ENCODE measurements around the gene CFAP141. TPM values are rescaled to one million over a fixed set of nuclear protein-coding genes. Genes with fewer than 3 reads are reported as not detected.

CFAP141 gene
- total RNA-seq, 2 experiments from 2014 or later: not detected

DNA sequence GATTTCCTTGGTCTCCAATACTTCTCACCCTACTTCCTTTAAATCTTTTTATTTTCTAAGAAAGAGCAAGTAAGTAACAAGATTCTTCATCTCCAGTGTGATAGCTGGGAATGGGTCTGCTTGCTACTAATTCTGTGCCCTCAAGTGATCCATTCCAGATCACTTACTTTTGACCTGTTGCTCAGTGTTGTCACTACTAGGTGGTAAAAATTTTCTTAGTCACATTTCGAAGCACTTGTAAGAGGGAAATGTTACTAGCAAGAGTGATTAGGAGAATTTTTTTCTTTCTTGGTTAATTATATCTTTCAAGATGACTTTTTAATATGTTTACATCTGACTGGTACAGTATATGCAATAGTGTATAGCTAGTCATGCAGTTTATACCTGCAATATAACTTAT is 16.8 kb upstream of the CFAP141 start:
- intact Hi-C loops (cut with micrococcal nuclease): loop anchor here (5.0 kb wide), 1 partner anchor 301 kb away; the partner anchor contains the start of gene GATAD2B
- H3K4me1 Mint-ChIP-seq (ENCODE audit: low read depth): peaks cover 67% of the 10 kb centered on the region
- ChIA-PET CTCF (interaction anchor here (1.0 to 2.3 kb wide), 9 partner anchors 12 to 256 kb away, joined by 3 to 11 read pairs (median 4); partner anchors contain the start of gene HAX1), POLR2A (interaction anchor here (1.5 to 3.9 kb wide), 2 partner anchors 9 to 41 kb away, joined by 6 to 21 read pairs; no protein-coding TSS in a partner anchor)
- H3K36me3 Mint-ChIP-seq: peaks cover 61% of the 10 kb centered on the region
- H3K27me3 Mint-ChIP-seq: peaks cover 2% of the 10 kb centered on the region
- H3K9me3 Mint-ChIP-seq: peaks cover 4% of the 10 kb centered on the region
- DNase-seq: no peak
- H3K4me3 Mint-ChIP-seq: peak overlapping the region; percentile 90
- H3K27ac Mint-ChIP-seq: peak overlapping the region; percentile 94

DNA sequence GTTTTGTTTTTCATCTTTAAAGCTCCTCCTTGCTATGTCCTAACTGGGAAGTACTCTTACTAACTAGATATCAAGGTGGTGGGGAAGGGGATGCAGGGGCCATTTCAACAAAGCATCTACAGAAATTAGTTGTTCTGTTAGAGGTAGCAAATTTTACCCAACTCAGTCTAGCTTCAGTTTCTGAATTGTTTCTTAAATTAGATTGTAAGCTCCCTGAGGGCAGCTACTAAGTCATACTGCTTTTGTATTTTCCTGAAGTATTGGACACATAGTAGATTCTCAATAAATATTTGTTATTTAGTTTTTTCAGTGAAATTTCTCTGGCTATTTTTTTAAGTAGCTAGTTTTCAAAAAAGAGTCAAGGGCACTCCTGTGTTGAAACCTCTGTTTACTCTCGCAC is 16.4 kb upstream of the CFAP141 start:
- Mint-ChIP-seq H3K27me3 (peaks cover 2% of the 10 kb centered on the region), H3K4me1 (ENCODE audit: low read depth) (peaks cover 69% of the 10 kb centered on the region), H3K4me3 (peak overlapping the region; percentile 90), H3K9me3 (peaks cover 4% of the 10 kb centered on the region), H3K27ac (peak overlapping the region; percentile 94), H3K36me3 (peaks cover 61% of the 10 kb centered on the region)
- intact Hi-C loops (cut with micrococcal nuclease): loop anchor here (5.0 kb wide), 1 partner anchor 300 kb away; the partner anchor contains the start of gene GATAD2B
- ChIA-PET POLR2A (interaction anchor here (1.3 to 3.9 kb wide), 3 partner anchors 8 to 40 kb away, joined by 4 to 21 read pairs (median 6); no protein-coding TSS in a partner anchor), CTCF (interaction anchor here (0.5 to 2.3 kb wide), 10 partner anchors 12 to 257 kb away, joined by 3 to 11 read pairs (median 4); partner anchors contain the start of gene HAX1)
- no peak for DNase-seq

DNA sequence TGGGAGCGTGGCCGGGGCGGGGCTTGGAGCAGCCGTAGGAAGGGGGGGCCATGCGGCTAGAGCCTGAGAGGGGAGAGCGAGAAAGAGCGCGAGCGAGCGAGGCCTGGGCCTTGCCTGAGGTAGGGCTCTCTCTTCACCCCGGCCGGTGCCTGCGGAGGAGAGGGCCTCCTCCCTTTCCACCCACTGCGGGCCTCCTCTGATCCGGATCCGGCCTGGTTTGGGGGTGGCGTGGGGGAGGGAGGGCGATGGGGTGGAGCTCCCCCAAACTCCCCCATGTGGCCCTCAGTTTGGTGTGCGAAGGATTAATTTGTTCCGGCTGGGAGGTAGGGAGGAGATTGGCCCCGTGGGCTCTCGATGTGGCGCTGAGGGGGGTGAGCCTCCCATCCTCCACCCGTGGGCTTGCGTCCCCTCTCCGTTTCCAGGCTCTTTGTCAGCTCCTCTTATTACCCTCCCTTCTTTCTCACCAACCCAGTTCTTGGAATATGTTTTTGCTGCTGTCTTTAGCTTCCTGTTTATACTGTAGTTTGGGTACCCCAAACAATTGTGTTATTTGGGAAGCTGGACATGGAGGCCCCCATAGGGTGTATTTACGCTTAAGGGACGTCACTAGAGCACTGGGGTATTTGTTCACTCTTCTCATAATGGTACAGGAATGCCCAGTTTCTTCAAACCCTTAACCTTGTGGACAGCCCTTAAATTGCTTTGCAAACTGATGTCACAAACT is 15.3 kb upstream of the CFAP141 start:
- peaks cover 2% of the 10 kb centered on the region for H3K27me3 Mint-ChIP-seq
- H3K4me3 Mint-ChIP-seq: peak overlapping the region; percentile 90
- peak; percentile 77 for DNase-seq
- intact Hi-C loops (cut with micrococcal nuclease): loop anchor here (5.0 kb wide), 1 partner anchor 299 kb away; the partner anchor contains the start of gene GATAD2B
- CTCF ChIA-PET: interaction anchor here (1.0 to 2.3 kb wide), 4 partner anchors 22 to 113 kb away, joined by 3 to 11 read pairs (median 5); partner anchors contain the start of gene HAX1
- peaks cover 4% of the 10 kb centered on the region for H3K9me3 Mint-ChIP-seq
- peaks cover 70% of the 10 kb centered on the region for H3K4me1 Mint-ChIP-seq (ENCODE audit: low read depth)
- peak overlapping the region; percentile 94 for H3K27ac Mint-ChIP-seq
- POLR2A ChIA-PET: interaction anchor here (0.6 to 3.9 kb wide), 6 partner anchors 8 to 64 kb away, joined by 3 to 21 read pairs (median 4); no protein-coding TSS in a partner anchor
- peaks cover 59% of the 10 kb centered on the region for H3K36me3 Mint-ChIP-seq

DNA sequence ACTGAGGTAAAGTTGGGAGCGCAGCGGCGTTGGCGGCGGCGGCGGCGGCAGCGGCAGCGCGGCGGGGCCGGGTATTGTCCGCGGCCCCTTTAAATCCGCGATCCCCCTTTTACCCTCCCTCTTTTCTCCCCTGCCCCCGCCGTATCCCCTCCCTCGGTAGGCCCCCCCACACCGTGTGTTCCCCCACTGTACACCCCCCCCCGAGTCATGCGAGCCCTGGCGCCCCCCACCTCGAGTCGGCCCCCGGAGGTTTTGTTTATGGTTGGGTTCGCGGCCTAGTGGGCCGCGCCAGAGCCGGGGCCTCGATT is 14.8 kb upstream of the CFAP141 start:
- H3K36me3 Mint-ChIP-seq: peaks cover 56% of the 10 kb centered on the region
- peak overlapping the region; percentile 94 for H3K27ac Mint-ChIP-seq
- peaks cover 70% of the 10 kb centered on the region for H3K4me1 Mint-ChIP-seq (ENCODE audit: low read depth)
- POLR2A ChIA-PET: interaction anchor here (0.6 to 3.9 kb wide), 9 partner anchors 17 to 1103 kb away, joined by 3 to 21 read pairs (median 4); partner anchors contain the start of gene SLC39A1
- peaks cover 2% of the 10 kb centered on the region for H3K27me3 Mint-ChIP-seq
- peaks cover 4% of the 10 kb centered on the region for H3K9me3 Mint-ChIP-seq
- intact Hi-C loops (cut with micrococcal nuclease): loop anchor here (1.0 to 5.0 kb wide), 4 partner anchors 38 to 299 kb away; partner anchors contain the start of genes GATAD2B, HAX1 and RPS27
- H3K4me3 Mint-ChIP-seq: peak overlapping the region; percentile 90
- CTCF ChIA-PET: interaction anchor here (1.0 to 2.4 kb wide), 4 partner anchors 21 to 115 kb away, joined by 3 to 11 read pairs (median 5); no protein-coding TSS in a partner anchor
- no peak for DNase-seq

DNA sequence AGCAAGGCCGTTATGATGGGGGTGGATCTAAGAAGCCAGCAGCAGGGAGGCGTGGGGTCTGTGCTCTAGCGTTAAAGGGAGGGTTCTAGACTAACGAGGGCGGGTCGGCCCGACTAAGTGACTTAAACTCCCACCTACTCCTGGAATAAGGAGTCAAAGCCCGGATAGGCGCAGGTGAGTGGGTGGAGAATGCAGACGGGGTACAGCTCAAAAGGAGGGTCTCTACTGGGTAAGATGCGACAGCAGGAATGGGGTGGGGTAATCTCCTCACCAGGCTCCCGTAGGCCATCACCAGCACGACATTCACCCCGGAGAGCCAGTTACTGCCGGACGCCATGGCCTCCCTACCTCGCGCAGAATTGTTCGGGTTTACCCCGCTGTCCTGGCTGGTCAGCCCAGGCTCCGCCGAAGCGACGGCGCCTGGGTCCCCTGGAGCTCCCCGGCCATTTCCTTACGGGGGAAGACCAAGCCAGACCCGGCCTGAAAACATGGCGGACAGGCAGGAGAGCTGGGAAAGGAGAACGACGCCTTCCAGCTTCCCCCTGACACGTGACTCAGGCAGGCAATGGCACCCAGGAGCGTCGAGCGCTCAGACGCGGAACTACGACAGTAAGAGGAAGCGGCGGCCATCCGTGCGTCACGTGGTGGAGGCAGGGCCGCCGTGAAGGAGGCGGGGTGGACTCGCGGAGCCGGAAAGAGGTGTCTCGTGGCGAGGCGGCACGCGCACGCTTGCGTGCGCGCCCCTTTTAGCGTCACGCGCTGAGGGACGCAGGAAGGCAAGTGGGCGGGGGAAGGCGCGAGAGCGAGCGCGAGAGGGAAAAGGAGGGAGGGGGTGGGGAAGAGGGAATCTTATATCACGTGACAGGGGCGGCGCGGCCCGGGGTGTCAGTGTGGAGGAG is 14.2 kb upstream of the CFAP141 start, which contains the start of gene UBAP2L:
Gene UBAP2L (plus strand): TSS at position 885 of the 899 bp plus-strand sequence. CDS start 4,169 bp downstream, outside the sequence.
- CTCF ChIA-PET: interaction anchor here (1.0 to 2.4 kb wide), 3 partner anchors 49 to 115 kb away, joined by 3 to 7 read pairs (median 3); no protein-coding TSS in a partner anchor
- peaks cover 68% of the 10 kb centered on the region for H3K4me1 Mint-ChIP-seq (ENCODE audit: low read depth)
- H3K4me3 Mint-ChIP-seq: peak within 1 kb of the TSS; percentile 90
- H3K27me3 Mint-ChIP-seq: peaks cover 2% of the 10 kb centered on the region
- intact Hi-C loops (cut with micrococcal nuclease): loop anchor here (1.0 to 5.0 kb wide), 4 partner anchors 37 to 298 kb away; partner anchors contain the start of genes GATAD2B, HAX1 and RPS27
- H3K27ac Mint-ChIP-seq: peak within 1 kb of the TSS; percentile 94
- DNase-seq: peak; percentile 99
- peaks cover 4% of the 10 kb centered on the region for H3K9me3 Mint-ChIP-seq
- POLR2A ChIA-PET: interaction anchor here (0.8 to 3.9 kb wide), 9 partner anchors 13 to 1104 kb away, joined by 3 to 21 read pairs (median 3); partner anchors contain the start of genes HAX1 and SLC39A1
- peaks cover 53% of the 10 kb centered on the region for H3K36me3 Mint-ChIP-seq

DNA sequence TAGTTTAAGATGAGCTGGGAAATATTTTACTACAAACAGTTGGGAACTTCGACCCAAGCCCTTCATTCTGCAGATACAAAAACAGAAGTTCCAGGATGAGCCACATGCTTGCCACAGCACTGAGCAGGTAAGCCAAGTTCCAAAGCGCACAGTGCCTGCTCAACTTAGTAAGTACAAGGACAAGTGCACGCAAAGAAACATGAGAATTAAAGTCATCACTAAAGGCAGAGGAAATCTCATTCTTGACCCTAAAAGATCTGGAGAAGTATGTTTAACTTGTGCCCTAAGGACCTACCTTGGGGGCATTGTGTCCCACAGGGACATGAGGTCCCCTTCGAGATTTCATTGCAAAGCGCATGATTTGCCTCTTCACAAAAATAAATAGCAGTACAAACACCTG is 13.4 kb upstream of the CFAP141 start:
- Mint-ChIP-seq H3K4me1 (ENCODE audit: low read depth) (peaks cover 62% of the 10 kb centered on the region), H3K27ac (peak overlapping the region; percentile 94), H3K27me3 (peaks cover 2% of the 10 kb centered on the region), H3K36me3 (peaks cover 54% of the 10 kb centered on the region), H3K4me3 (peak overlapping the region; percentile 90), H3K9me3 (peaks cover 4% of the 10 kb centered on the region)
- CTCF ChIA-PET: interaction anchor here (1.2 to 2.4 kb wide), 5 partner anchors 20 to 116 kb away, joined by 3 to 11 read pairs (median 3); no protein-coding TSS in a partner anchor
- no peak for DNase-seq
- intact Hi-C loops (cut with micrococcal nuclease): no loop called here
- POLR2A ChIA-PET: interaction anchor here (0.8 to 3.9 kb wide), 5 partner anchors 12 to 168 kb away, joined by 3 to 21 read pairs (median 3); partner anchors contain the start of gene HAX1

DNA sequence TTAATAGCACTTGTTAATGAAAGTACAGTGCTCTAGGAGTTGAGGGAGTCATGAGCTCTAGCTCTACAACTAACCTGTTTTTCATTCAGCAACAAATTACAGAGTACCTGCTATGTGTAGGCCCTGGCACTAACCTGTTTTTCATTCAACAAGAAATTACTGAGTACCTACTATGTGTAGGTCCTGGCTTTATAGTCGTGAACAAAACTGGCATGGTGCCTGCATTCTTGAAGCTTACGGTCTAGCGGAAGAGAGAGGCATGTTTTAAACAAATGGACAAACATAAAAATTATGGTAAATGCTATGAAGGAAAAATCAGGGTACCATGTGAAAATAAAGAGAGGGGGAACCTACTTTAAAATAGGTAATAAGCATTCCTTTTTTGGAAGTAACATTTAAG is 12.4 kb upstream of the CFAP141 start:
- ChIA-PET POLR2A (no interaction called here), CTCF (interaction anchor here (1.1 to 2.4 kb wide), 5 partner anchors 19 to 117 kb away, joined by 3 to 11 read pairs (median 3); no protein-coding TSS in a partner anchor)
- intact Hi-C loops (cut with micrococcal nuclease): no loop called here
- Mint-ChIP-seq H3K36me3 (peaks cover 56% of the 10 kb centered on the region), H3K27me3 (peaks cover 2% of the 10 kb centered on the region), H3K27ac (peak overlapping the region; percentile 94), H3K4me3 (peak overlapping the region; percentile 90), H3K9me3 (peaks cover 4% of the 10 kb centered on the region), H3K4me1 (ENCODE audit: low read depth) (peaks cover 62% of the 10 kb centered on the region)
- DNase-seq: no peak

DNA sequence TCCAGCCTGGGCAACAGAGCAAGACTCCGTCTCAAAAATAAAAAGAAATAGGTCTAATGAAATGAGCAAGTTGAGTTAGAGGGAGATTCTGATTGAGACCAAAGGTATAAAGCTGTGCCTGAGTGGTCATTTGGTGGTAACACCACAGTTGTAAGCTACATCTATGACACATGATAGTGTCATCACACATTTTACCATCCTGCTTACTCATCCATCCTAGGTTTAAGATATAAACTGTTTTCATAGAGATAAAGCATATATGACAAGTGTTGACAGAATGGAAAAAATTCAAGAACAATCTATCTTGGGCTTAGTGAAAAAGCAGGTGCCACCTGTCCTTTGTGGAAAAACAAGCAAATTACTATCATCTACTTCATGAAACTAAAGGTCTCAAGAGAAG is 7.1 kb upstream of the CFAP141 start:
- ChIA-PET CTCF (interaction anchor here (1.4 kb wide), 1 partner anchor 28 kb away, joined by 3 read pairs; no protein-coding TSS in a partner anchor), POLR2A (interaction anchor here (1.0 to 1.2 kb wide), 2 partner anchors 8 to 54 kb away, joined by 4 read pairs; no protein-coding TSS in a partner anchor)
- Mint-ChIP-seq H3K27me3 (no peaks in the 10 kb centered on the region), H3K27ac (peak overlapping the region; percentile 86), H3K9me3 (no peaks in the 10 kb centered on the region), H3K4me3 (no peak overlapping the region), H3K4me1 (ENCODE audit: low read depth) (peaks cover 54% of the 10 kb centered on the region), H3K36me3 (peaks cover 48% of the 10 kb centered on the region)
- intact Hi-C loops (cut with micrococcal nuclease): loop anchor here (1.0 to 2.0 kb wide), 2 partner anchors 30 to 59 kb away; partner anchors contain the start of gene HAX1
- no peak for DNase-seq

DNA sequence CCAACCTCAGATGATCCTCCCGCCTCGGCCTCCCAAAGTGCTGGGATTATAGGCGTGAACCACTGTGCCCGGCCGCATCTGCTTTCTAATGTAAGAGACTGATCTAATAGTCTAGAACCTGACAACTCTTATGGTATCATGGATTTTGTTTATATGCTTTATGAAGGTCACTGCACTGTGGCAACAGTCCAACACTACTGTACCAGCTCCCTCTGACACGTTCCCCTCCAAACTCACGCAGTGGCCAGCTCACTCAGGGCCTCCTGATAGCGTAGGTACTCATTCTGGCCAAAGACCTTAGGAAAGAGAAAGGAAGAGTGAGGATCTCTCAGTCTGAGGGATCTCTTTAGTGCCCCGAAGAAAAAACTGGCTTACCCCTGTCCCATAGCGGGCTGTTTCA is 6.0 kb upstream of the CFAP141 start:
- DNase-seq: no peak
- Mint-ChIP-seq H3K4me1 (ENCODE audit: low read depth) (peaks cover 47% of the 10 kb centered on the region), H3K27me3 (no peaks in the 10 kb centered on the region), H3K36me3 (peaks cover 42% of the 10 kb centered on the region), H3K27ac (peak overlapping the region; percentile 53), H3K4me3 (no peak overlapping the region), H3K9me3 (no peaks in the 10 kb centered on the region)
- intact Hi-C loops (cut with micrococcal nuclease): loop anchor here (2.0 kb wide), 1 partner anchor 29 kb away; no protein-coding TSS in a partner anchor
- ChIA-PET CTCF (no interaction called here), POLR2A (no interaction called here)

DNA sequence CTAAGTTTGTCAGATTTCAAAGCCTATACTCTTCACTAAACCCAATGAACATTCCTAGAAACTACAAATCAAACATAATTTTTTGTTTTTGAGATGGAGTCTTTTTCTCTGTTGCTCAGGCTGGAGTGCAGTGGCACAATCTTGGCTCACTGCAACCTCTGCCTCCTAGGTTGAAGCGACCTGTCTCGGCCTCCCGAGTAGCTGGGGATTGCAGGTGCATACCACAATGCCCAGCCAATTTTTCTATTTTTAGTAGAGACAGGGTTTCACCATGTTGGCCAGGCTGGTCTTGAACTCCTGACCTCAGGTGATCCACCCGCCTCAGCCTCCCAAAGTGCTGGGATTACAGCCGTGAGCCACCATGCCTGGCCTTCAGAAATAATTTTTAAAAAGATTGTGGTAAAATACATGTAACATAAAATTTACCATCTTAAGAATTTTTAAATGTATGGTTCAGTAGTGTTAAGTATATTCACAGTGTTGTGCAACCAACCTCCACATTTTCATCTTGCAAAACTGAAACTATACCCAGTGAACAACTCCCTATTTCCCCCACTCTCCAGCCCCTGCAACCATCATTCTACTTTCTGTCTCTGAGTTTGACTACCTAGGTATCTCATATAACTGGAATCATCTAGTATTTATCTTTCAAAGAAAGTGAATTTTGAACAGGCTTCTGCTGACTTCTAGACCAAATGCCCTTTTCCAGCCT is 2.7 kb upstream of the CFAP141 start:
- CTCF ChIA-PET: interaction anchor here (0.6 to 1.6 kb wide), 2 partner anchors 10 to 37 kb away, joined by 4 read pairs; no protein-coding TSS in a partner anchor
- no peak overlapping the region for H3K4me3 Mint-ChIP-seq

More for the DNA sequence above, 2.7 kb upstream of the CFAP141 start:
- intact Hi-C loops (cut with micrococcal nuclease): no loop called here
- Mint-ChIP-seq H3K27me3 (no peaks in the 10 kb centered on the region), H3K4me1 (ENCODE audit: low read depth) (peaks cover 46% of the 10 kb centered on the region), H3K27ac (peak overlapping the region; percentile 77), H3K36me3 (peaks cover 55% of the 10 kb centered on the region), H3K9me3 (no peaks in the 10 kb centered on the region)
- POLR2A ChIA-PET: no interaction called here
- DNase-seq: peak; percentile 19

All from activated CD4-positive, alpha-beta memory T cell treated with anti-CD3 and anti-CD28 coated beads for 36 hours (primary cell).